GM19467 (cell line): ENCODE measurements around the gene USP17L24.
"Not testable (repeated sequence)": the region's sequence is repeated elsewhere in the genome, so short reads cannot be mapped to it uniquely, and the experiment has no call there.

Source experiments
- ATAC-seq: cut with Tn5 transposase; IDR thresholded peaks from one replicate; pipeline ENCODE4 v1.9.1; 2021; ENCODE audit warnings: mild to moderate bottlenecking, moderate library complexity; ENCODE audit not compliant: unreplicated experiment

USP17L24 gene, protein sequence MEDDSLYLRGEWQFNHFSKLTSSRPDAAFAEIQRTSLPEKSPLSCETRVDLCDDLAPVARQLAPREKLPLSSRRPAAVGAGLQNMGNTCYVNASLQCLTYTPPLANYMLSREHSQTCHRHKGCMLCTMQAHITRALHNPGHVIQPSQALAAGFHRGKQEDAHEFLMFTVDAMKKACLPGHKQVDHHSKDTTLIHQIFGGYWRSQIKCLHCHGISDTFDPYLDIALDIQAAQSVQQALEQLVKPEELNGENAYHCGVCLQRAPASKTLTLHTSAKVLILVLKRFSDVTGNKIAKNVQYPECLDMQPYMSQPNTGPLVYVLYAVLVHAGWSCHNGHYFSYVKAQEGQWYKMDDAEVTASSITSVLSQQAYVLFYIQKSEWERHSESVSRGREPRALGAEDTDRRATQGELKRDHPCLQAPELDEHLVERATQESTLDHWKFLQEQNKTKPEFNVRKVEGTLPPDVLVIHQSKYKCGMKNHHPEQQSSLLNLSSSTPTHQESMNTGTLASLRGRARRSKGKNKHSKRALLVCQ

DNA sequence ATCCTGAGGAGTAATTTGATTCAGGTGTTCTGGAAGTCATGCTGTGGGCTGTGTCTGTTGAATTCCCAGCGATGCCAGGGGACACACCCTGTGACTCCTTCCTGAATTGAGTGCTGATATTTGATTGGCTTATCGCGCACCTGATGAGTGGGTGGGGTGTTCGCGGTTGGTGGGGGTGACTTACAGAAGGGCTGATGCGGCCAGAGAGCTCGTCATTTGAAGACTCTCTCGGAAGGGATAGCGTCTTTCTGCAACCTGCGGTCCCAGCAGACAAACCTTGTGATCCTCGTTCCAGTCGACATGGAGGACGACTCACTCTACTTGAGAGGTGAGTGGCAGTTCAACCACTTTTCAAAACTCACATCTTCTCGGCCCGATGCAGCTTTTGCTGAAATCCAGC is at the start of gene USP17L24:
TSS of gene USP17L24 (plus strand) at position 301 of the 400 bp plus-strand sequence. CDS start at position 301, 0 bp downstream.
- not testable (repeated sequence) for ATAC-seq

DNA sequence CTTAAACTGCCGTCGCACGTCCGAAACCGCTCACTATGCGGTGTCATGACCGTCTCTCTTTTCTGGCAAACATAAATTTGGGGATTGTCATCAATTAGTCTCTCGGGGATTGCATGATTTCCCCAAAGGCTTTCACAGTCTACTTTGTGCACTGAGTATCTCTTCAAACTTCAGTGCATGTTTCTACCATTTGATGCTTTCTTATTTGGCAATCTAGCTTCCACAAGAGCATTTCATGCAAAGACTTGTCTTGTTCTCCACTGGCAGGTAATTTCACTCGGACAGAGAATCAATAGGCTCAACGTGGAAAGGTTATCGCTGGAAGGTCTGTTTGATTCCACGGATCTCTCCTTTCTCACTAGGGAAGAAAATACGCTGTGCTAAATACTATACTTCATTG is 774 bp upstream of the USP17L24 start:
- ATAC-seq: not testable (repeated sequence)

DNA sequence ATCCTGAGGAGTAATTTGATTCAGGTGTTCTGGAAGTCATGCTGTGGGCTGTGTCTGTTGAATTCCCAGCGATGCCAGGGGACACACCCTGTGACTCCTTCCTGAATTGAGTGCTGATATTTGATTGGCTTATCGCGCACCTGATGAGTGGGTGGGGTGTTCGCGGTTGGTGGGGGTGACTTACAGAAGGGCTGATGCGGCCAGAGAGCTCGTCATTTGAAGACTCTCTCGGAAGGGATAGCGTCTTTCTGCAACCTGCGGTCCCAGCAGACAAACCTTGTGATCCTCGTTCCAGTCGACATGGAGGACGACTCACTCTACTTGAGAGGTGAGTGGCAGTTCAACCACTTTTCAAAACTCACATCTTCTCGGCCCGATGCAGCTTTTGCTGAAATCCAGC is 4.6 kb downstream of the USP17L24 start, which contains the start of gene USP17L25:
TSS of gene USP17L25 (plus strand) at position 301 of the 400 bp plus-strand sequence. CDS start at position 301, 0 bp downstream.
- ATAC-seq: not testable (repeated sequence)

DNA sequence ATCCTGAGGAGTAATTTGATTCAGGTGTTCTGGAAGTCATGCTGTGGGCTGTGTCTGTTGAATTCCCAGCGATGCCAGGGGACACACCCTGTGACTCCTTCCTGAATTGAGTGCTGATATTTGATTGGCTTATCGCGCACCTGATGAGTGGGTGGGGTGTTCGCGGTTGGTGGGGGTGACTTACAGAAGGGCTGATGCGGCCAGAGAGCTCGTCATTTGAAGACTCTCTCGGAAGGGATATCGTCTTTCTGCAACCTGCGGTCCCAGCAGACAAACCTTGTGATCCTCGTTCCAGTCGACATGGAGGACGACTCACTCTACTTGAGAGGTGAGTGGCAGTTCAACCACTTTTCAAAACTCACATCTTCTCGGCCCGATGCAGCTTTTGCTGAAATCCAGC is 9.4 kb downstream of the USP17L24 start, which contains the start of gene USP17L26:
TSS of gene USP17L26 (plus strand) at position 301 of the 400 bp plus-strand sequence. CDS start at position 301, 0 bp downstream.
- ATAC-seq: not testable (repeated sequence)

DNA sequence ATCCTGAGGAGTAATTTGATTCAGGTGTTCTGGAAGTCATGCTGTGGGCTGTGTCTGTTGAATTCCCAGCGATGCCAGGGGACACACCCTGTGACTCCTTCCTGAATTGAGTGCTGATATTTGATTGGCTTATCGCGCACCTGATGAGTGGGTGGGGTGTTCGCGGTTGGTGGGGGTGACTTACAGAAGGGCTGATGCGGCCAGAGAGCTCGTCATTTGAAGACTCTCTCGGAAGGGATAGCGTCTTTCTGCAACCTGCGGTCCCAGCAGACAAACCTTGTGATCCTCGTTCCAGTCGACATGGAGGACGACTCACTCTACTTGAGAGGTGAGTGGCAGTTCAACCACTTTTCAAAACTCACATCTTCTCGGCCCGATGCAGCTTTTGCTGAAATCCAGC is 14.1 kb downstream of the USP17L24 start, which contains the start of gene USP17L5:
TSS of gene USP17L5 (plus strand) at position 301 of the 400 bp plus-strand sequence. CDS start at position 301, 0 bp downstream.
- ATAC-seq: not testable (repeated sequence)

DNA sequence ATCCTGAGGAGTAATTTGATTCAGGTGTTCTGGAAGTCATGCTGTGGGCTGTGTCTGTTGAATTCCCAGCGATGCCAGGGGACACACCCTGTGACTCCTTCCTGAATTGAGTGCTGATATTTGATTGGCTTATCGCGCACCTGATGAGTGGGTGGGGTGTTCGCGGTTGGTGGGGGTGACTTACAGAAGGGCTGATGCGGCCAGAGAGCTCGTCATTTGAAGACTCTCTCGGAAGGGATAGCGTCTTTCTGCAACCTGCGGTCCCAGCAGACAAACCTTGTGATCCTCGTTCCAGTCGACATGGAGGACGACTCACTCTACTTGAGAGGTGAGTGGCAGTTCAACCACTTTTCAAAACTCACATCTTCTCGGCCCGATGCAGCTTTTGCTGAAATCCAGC is 18.9 kb downstream of the USP17L24 start, which contains the start of gene USP17L27:
TSS of gene USP17L27 (plus strand) at position 301 of the 400 bp plus-strand sequence. CDS start at position 301, 0 bp downstream.
- ATAC-seq: not testable (repeated sequence)

DNA sequence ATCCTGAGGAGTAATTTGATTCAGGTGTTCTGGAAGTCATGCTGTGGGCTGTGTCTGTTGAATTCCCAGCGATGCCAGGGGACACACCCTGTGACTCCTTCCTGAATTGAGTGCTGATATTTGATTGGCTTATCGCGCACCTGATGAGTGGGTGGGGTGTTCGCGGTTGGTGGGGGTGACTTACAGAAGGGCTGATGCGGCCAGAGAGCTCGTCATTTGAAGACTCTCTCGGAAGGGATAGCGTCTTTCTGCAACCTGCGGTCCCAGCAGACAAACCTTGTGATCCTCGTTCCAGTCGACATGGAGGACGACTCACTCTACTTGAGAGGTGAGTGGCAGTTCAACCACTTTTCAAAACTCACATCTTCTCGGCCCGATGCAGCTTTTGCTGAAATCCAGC is 23.6 kb downstream of the USP17L24 start, which contains the start of gene USP17L28:
TSS of gene USP17L28 (plus strand) at position 301 of the 400 bp plus-strand sequence. CDS start at position 301, 0 bp downstream.
- not testable (repeated sequence) for ATAC-seq

DNA sequence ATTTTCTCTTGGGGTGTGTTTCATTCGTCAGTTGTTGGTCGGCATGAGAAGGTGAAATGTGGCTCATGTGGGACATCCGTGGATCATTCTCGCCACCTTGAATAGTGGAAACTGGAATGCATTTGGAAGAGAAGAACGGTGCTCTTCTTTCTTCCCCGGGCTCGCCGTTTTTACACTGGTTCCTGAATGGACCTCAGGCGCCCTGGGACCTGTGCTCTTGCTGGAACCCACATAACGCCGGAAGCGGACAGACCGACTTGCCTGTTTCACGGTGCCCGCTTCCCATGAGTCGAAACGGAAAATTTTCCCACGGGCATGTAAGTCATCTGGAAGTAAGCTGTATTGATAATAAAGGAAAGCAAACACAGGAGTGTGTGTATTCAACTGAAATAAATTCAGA is 25.9 kb downstream of the USP17L24 start:
- ATAC-seq: not testable (repeated sequence)

DNA sequence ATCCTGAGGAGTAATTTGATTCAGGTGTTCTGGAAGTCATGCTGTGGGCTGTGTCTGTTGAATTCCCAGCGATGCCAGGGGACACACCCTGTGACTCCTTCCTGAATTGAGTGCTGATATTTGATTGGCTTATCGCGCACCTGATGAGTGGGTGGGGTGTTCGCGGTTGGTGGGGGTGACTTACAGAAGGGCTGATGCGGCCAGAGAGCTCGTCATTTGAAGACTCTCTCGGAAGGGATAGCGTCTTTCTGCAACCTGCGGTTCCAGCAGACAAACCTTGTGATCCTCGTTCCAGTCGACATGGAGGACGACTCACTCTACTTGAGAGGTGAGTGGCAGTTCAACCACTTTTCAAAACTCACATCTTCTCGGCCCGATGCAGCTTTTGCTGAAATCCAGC is 28.4 kb downstream of the USP17L24 start, which contains the start of gene USP17L29:
TSS of gene USP17L29 (plus strand) at position 301 of the 400 bp plus-strand sequence. CDS start at position 301, 0 bp downstream.
- not testable (repeated sequence) for ATAC-seq

DNA sequence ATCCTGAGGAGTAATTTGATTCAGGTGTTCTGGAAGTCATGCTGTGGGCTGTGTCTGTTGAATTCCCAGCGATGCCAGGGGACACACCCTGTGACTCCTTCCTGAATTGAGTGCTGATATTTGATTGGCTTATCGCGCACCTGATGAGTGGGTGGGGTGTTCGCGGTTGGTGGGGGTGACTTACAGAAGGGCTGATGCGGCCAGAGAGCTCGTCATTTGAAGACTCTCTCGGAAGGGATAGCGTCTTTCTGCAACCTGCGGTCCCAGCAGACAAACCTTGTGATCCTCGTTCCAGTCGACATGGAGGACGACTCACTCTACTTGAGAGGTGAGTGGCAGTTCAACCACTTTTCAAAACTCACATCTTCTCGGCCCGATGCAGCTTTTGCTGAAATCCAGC is 37.9 kb downstream of the USP17L24 start, which contains the start of gene USP17L30:
TSS of gene USP17L30 (plus strand) at position 301 of the 400 bp plus-strand sequence. CDS start at position 301, 0 bp downstream.
- ATAC-seq: not testable (repeated sequence)
